Activated T-helper 1 cell treated with Interleukin-2 at 50 U/mL for 16 hours (primary cell): ENCODE data around the gene COG2.
"Not testable (repeated sequence)": the region's sequence is repeated elsewhere in the genome, so short reads cannot be mapped to it uniquely, and the experiment has no call there.

Experiments
- DNase-seq: peaks from one replicate; pipeline ENCODE4 v3.0.0-alpha.2; 2020; ENCODE audit warnings: low read depth

The COG2 gene

GRCh38 chr1:230627767-230628166, 14.5 kb upstream of the COG2 start:
- no peak for DNase-seq

DNA sequence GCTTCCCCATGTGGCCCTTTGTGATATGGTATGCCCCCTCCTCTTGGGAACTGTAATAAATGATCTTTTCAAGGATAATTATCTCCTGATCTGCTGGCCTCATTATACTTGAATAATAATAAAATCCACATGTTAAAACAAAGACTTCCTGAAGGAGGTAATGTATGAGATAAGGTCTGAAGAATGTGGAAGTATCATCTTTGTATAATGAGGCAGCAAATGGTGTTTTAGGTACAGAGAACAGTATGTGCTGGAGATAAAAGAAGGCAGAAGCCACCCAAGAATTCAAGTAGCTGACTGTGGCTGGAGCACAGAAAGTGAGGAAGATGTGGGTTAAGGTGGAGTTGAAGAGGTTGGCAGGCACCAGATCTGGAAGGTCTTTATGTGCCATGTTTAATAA, 12.8 kb upstream of the COG2 start:
- no peak for DNase-seq

DNA sequence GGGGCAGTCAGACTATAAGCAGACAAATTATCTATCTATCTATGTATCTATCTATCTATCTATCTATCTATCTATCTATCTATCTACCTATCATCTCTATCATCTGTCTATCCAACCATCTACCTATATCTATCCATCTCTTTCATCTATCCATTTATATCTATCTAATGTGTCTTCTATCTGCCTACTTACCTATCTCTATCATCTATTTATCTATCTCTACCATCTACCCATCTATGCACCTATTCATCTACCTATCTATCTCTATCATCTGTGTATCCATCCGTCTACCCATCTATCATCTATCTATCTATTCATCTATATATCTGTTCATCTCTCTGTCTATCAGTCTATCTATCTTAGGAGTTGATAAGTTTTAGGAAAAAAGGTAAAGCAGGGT, 10.8 kb upstream of the COG2 start:
- DNase-seq = no peak

GRCh38 chr1:230632273-230632873, 9.9 kb upstream of the COG2 start:
- DNase-seq = no peak

DNA sequence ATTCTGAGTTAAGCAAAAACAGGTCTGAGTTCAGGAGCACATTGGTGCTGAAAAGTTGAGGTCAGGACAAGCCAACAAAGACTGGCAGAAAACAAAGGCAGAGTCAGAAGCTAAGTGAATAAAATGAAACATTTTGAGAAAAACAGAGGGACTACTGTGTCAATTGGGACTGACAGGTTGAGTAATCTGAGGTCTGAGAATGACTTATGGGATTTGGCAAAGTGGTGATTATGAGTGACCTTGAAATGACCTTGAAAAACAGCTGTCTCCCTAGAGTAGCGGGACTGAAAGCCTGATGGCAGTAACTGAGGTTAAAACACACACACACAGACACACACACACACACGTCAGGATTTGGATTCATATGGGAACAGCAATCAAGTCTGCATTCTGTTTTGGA, 8.8 kb upstream of the COG2 start:
- DNase-seq = no peak

GRCh38 chr1:230634384-230634783, 7.9 kb upstream of the COG2 start:
- no peak for DNase-seq

DNA sequence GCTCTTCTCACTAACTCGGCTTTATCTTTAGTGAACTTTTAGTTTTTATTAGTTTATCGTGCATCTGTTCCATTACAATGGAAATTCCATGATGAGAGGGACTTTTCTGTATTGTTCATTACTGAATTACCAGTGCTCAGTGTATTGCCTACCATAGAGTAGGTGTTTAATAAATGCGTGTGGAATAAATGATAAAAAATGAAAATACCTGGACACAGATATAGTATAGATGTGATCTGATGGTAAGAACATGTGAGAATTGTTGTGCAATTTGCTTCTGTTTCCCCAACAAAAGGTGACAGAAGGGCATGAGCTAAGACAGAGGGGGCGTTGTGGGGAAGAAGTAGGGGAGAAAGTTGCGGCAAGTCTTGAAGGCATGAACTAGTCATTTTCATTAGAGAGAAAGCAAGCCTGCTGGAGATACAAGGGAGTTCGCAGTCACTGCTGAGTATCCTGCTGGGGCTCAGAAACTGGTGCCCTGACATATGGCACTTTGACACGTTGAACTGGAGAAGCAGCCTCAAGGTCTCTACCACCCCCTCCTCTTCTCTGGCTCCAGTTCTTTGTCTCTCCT, 5.6 kb upstream of the COG2 start:
- DNase-seq = no peak

DNA sequence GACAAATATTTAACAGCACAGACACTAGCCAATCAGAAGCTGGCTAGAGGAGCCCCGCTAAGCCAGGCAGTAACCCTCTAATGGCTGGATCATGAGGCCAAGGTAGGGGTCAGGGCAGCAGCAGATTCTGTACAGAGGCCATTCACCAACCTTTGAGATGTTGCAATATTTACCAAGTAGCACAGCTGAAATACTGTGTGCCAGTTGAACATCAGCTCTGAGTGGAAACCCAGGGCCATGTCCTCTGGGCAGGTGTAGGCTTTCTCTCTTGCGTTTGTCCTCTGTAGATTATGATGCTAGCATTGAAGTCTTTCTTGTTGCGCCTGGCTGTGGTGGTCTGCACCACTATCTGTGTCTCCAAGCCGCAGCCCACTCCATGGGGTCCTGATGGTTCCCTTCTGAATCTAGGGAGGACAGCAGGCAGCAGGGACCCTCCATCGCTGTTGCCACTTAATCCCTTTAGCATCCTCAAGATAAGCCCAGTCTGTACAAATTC, 2.5 kb upstream of the COG2 start:
- no peak for DNase-seq

DNA sequence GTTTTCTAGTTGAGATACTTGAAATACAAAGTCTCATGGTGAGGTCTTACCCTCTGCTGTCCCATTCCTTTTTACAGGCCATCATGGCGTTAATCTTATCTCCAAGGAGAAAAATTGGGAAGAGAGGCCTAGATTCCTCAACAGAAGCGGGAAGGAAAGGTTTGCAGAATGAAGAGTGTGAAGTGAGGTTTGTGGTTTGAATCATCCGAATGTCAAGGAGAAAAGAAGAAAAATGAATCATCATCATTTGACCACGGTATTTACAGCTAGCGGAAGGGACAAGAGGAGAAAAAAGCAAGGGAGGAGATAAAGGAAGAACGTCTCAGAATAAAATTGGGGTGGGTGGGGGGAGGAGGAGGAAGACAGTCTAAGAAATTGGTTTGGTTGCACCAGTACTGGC, 935 bp upstream of the COG2 start:
- DNase-seq = no peak

DNA sequence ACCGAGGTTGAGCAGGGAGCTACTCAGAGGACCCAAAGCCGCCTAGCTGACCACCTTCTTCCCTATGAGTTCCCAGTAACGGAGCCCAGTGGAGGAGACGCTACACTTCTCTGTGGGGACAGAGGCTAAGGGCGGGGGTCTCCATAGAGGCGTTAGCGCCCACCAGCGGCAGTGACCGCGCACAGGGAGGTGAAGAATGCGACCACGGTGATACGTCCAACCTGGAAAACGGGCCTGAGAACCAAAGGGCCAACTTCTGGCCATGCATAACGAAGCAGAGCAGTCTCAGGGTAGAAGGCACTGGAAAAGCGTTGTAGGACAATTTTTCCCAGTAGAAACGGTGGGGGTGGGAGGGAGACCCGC, 400 bp upstream of the COG2 start:
- DNase-seq = no peak

DNA sequence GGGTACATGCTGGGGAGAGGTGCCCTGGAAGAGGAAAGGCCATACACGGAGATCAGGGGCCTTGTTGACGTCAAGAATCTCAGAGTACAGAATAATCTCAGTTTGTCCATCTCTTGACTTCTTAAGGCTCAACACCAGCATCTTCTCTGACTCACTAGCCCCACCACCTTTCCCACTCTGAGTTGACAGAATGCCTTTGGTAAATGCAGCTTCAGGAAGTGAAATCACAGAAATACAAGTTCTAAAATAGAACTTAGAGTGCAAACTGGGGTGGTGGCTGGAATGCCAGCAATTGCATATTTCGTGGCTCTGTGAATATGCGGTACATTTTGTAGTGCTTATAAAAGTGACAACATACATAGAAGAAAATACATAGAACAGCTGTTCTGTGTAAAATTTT, 1.6 kb downstream of the COG2 start:
- no peak for DNase-seq

GRCh38 chr1:230646710-230647302, 4.5 kb downstream of the COG2 start:
- DNase-seq = no peak

GRCh38 chr1:230647321-230647720, 5.0 kb downstream of the COG2 start:
- DNase-seq = no peak

DNA sequence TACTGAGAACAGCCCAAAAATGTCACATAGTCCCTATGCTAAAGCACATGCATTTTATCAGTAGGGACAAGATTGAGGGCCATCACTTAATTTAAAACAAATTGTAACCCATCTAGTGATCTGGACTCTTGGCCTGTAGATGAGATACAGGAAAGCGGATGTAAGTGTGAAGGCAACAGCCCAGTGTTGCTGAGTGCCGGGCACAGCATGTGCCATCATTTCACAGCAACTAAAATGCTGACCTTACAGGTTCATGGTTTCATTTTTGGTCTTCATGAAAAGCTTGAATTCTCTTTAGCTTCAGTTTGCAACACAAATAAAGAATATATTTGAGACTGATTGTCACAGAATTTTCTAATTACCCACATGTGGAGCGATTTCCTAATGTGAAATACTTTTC, 5.8 kb downstream of the COG2 start:
- no peak for DNase-seq

DNA sequence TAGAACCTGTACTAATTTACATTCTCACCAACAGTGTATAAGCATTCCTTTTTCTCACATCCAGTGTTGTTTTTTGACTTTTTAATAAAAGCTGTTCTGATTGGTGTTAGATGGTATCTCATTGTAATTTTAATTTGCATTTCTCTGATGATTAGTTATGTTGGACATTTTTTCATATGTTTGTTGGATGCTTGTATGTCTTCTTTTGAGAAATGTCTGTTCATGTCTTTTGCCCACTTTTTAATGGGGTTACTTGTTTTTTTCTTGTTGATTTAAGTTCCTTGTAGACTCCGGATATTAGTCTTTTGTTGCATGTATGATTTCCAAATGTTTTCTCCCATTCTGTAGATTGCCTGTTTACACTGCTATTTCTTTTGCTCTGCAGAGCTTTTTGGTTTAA, 8.0 kb downstream of the COG2 start:
- DNase-seq = no peak

GRCh38 chr1:230651235-230651634, 9.0 kb downstream of the COG2 start:
- DNase-seq = no peak

DNA sequence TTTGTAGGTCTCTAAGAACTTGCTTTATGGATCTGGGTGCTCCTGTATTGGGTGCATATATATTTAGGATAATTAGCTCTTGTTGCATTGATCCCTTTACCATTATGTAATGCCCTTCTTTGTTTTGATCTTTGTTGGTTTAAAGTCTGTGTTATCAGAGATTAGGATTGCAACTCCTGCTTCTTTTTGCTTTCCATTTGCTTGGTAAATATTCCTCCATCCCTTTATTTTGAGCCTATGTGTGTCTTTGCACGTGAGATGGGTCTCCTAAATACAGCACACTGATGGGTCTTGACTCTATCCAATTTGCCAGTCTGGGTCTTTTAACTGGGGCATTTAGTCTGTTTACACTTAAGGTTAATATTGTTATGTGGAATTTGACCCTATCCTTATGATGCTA, 14.4 kb downstream of the COG2 start:
- DNase-seq = not testable (repeated sequence)

DNA sequence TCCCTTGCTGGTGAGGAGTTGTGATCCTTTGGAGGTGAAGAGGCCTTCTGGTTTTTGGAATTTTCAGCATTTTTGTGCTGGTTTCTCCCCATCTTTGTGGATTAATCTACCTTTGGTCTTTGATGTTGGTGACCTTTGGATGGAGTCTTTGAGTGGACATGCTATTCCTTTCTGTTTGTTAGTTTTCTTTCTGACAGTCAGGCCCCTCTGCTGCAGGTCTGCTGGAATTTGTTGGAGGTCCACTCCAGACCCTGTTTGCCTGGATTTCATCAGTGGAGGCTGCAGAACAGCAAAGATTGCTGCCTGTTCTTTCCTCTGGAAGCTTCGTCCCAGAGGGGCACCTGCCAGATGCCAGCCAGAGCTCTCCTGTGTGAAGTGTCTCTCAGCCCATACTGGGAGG, 15.8 kb downstream of the COG2 start:
- not testable (repeated sequence) for DNase-seq

- DNase-seq = no peak
Measured at GRCh38 chr1:230658691-230659090, 16.4 kb downstream of the COG2 start.

DNA sequence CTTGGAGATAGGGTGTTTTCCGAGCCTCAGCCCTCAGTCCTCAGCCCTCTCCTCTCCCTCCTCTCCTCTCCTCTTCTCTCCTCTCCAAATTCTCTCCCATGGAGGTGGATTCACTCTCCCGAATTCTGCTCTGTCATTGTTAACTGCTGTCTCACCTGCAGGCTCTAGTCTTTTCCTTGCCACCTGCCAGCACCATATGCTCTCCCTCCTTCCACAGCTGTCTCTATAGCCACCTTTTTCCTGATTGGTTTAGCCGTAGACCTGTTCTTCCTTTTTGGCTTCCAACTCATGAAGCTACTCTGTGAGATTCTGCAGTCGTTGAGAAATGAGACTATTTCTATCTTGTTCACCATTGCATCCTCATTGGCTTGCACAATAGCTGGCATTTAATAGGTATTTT, 19.7 kb downstream of the COG2 start:
- no peak for DNase-seq

DNA sequence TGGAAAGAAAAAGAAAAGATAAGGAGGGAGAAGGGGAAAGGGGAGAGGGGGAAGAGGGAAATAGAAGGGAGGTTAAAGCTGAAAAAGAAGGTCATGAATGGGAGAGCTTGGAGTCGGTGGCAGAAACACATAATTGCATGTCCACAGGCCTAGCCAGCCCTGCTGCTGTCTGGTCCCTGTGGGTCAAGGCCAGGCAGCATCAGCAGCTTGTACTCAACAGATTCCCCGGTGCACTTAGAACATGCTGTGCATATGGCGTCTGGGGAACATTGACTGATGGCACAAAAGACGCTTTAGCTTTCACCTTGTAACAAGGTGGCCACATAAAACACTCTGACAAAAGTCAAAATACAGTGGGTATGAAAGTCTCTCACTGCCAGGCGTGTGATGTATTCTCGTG, 25.9 kb downstream of the COG2 start:
- DNase-seq = no peak

- DNase-seq = no peak
Measured at GRCh38 chr1:230669543-230669942, 27.3 kb downstream of the COG2 start.

- DNase-seq = no peak
Measured at GRCh38 chr1:230674581-230674980, 32.3 kb downstream of the COG2 start.

GRCh38 chr1:230677200-230677599, 34.9 kb downstream of the COG2 start:
- no peak for DNase-seq
